Measurements from ENCODE around the gene EFCAB11. TPM values are rescaled to one million over a fixed set of nuclear protein-coding genes. Genes with fewer than 3 reads are reported as not detected.
A peak's percentile ranks its signal among the peaks of the same experiment; 100 is the strongest.

The EFCAB11 gene
- total RNA-seq, 1 experiment from 2014 or later: 36.2 TPM

DNA sequence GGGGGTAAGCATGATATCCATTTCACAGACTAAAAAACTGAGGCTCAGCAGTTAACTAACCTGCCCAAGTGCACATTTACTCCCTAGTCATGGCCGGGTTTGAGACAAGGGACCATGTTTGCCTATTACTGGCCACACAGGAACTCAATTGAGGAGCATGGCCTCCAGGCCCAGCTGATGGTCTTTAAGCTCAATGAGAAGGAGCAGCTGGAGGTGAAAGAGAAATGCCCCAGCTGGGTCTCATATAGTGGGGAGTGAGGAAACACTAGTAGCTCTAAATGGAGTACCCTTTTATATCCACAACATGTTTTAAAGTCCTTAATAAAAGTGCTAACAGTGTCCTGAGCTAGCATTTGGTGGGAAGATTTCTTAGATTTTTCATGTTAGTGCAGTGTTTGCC, 2.8 kb upstream of the EFCAB11 start:
- no peaks in the 10 kb centered on the region for H3K27me3 ChIP-seq (replicated peaks; ENCODE audit: control insufficient read depth, insufficient read depth, low read length)
- BruUV-seq (replicated peaks): TSS peak; percentile 51
- Mint-ChIP-seq H3K4me3 (ENCODE audit: unreplicated experiment) (peak overlapping the region; percentile 93), H3K27me3 (ENCODE audit: insufficient read depth, unreplicated experiment) (no peaks in the 10 kb centered on the region), H3K27ac (ENCODE audit: unreplicated experiment) (peak overlapping the region; percentile 92), H3K4me1 (ENCODE audit: low read depth, unreplicated experiment) (peaks cover 25% of the 10 kb centered on the region), H3K9me3 (ENCODE audit: unreplicated experiment) (no peaks in the 10 kb centered on the region), H3K36me3 (ENCODE audit: insufficient read depth, unreplicated experiment) (peaks cover 29% of the 10 kb centered on the region)
- intact Hi-C loops (cut with micrococcal nuclease; ENCODE audit: unreplicated experiment): no loop called here
- TF ChIP-seq, protein P1, sequence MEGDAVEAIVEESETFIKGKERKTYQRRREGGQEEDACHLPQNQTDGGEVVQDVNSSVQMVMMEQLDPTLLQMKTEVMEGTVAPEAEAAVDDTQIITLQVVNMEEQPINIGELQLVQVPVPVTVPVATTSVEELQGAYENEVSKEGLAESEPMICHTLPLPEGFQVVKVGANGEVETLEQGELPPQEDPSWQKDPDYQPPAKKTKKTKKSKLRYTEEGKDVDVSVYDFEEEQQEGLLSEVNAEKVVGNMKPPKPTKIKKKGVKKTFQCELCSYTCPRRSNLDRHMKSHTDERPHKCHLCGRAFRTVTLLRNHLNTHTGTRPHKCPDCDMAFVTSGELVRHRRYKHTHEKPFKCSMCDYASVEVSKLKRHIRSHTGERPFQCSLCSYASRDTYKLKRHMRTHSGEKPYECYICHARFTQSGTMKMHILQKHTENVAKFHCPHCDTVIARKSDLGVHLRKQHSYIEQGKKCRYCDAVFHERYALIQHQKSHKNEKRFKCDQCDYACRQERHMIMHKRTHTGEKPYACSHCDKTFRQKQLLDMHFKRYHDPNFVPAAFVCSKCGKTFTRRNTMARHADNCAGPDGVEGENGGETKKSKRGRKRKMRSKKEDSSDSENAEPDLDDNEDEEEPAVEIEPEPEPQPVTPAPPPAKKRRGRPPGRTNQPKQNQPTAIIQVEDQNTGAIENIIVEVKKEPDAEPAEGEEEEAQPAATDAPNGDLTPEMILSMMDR (IDR thresholded peaks at IDR 0.05; ENCODE audit: insufficient read depth in 1 of 2, low read depth in 1 of 2, low read length in 1 of 2, severe bottlenecking in 1 of 2, unreplicated experiment in 1 of 2): no peak
- peaks cover 7% of the 10 kb centered on the region for H3K36me3 ChIP-seq (ENCODE audit: control insufficient read depth, insufficient read depth, low read length)
- H3K4me1 ChIP-seq: peaks cover 13% of the 10 kb centered on the region
- ChIA-PET POLR2A (no interaction called here), CTCF (interaction anchor here (0.5 kb wide), 1 partner anchor 326 kb away, joined by 3 read pairs; no protein-coding TSS in a partner anchor)
- DNase-seq: no peak
- no peaks in the 10 kb centered on the region for H3K9me3 ChIP-seq
- peak overlapping the region; percentile 92 for H3K4me3 ChIP-seq (ENCODE audit: low read depth, low read length)

DNA sequence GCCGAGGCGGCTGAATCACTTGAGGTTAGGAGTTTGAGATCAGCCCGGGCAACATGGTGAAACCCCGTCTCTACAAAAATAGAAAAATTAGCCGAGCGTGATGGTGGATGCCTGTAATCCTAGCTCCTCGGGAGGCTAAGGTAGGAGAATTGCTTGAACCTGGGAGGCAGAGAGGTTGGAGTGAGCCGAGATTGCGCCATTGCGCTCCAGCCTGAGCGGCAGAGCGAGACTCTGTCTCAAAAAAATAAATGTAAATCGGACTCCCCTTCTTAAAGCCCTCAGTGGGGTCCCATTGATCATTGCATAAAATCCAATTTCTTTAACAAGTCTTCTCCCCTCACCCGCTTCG, 2.1 kb upstream of the EFCAB11 start:
- H3K36me3 ChIP-seq (ENCODE audit: control insufficient read depth, insufficient read depth, low read length): peaks cover 7% of the 10 kb centered on the region
- ChIA-PET CTCF (interaction anchor here (0.7 to 4.0 kb wide), 4 partner anchors 17 to 802 kb away, joined by 3 to 21 read pairs (median 8); partner anchors contain the start of gene PSMC1), POLR2A (interaction anchor here (0.5 kb wide), 1 partner anchor 359 kb away, joined by 8 read pairs; no protein-coding TSS in a partner anchor)
- intact Hi-C loops (cut with micrococcal nuclease; ENCODE audit: unreplicated experiment): no loop called here
- H3K27me3 ChIP-seq (replicated peaks; ENCODE audit: control insufficient read depth, insufficient read depth, low read length): no peaks in the 10 kb centered on the region
- Mint-ChIP-seq H3K9me3 (ENCODE audit: unreplicated experiment) (no peaks in the 10 kb centered on the region), H3K4me1 (ENCODE audit: low read depth, unreplicated experiment) (peaks cover 25% of the 10 kb centered on the region), H3K36me3 (ENCODE audit: insufficient read depth, unreplicated experiment) (peaks cover 26% of the 10 kb centered on the region), H3K4me3 (ENCODE audit: unreplicated experiment) (peak overlapping the region; percentile 93), H3K27ac (ENCODE audit: unreplicated experiment) (peak overlapping the region; percentile 92), H3K27me3 (ENCODE audit: insufficient read depth, unreplicated experiment) (no peaks in the 10 kb centered on the region)
- no peaks in the 10 kb centered on the region for H3K9me3 ChIP-seq
- DNase-seq: no peak
- peaks cover 13% of the 10 kb centered on the region for H3K4me1 ChIP-seq
- TF ChIP-seq, protein P1 (IDR thresholded peaks at IDR 0.05; ENCODE audit: insufficient read depth in 1 of 2, low read depth in 1 of 2, low read length in 1 of 2, severe bottlenecking in 1 of 2, unreplicated experiment in 1 of 2): no peak
- BruUV-seq (replicated peaks): no TSS peak
- H3K4me3 ChIP-seq (ENCODE audit: low read depth, low read length): peak overlapping the region; percentile 92

DNA sequence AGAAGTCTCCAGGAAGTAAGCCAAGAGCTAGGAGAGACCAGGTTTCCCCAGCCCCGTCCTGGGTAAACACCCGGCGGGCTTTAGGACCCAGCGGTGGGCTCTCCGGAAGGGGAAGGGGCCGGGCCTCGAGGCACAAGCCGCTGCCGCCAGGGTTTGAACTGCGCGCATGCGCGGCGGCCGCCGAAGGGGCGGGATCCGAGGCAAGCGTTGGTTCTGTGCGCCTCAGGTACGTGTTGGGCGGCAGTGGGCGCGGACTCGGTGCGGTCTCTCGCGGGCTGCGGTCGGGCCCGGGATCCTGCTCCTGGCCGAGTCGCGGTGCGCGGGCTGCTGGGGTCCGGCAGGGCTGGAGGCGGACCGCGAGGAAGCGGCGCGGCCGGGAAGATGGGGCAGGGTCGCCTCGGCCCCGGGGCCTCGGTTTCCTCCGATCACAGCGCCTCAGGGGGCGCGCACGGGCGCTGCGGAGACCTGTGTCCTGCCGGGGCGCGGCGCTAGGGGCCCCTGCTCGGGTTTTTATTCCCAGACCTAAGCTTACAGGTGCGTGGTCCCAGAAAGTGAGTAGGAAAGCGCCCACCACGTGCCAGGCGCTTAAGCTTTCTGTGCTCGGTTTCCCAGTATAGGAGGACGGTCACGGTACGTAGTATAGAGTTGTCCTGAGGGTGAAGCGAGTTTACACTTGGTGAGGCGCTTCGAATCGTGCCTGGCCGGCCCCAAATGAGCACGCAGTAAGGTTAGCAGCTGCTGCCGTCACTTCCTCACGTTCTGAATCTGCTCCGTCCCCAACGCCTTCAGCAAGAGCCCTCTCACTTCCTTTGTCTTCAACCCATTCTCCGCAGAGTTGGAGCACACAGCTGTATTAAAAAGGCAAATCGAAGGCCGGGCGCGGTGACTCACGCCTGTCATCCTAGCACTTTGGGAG, 1.5 kb upstream of the EFCAB11 start, which contains the start of gene TDP1:
Gene TDP1, plus strand, starts transcription at position 183 of the 916 bp plus-strand sequence. CDS start 7,188 bp downstream, outside the sequence.
- peak; percentile 95 for DNase-seq
- Mint-ChIP-seq H3K27me3 (ENCODE audit: insufficient read depth, unreplicated experiment) (no peaks in the 10 kb centered on the region), H3K4me3 (ENCODE audit: unreplicated experiment) (peak within 1 kb of the TSS; percentile 93), H3K4me1 (ENCODE audit: low read depth, unreplicated experiment) (peaks cover 23% of the 10 kb centered on the region), H3K36me3 (ENCODE audit: insufficient read depth, unreplicated experiment) (peaks cover 25% of the 10 kb centered on the region), H3K9me3 (ENCODE audit: unreplicated experiment) (no peaks in the 10 kb centered on the region), H3K27ac (ENCODE audit: unreplicated experiment) (peak within 1 kb of the TSS; percentile 97)
- peaks cover 8% of the 10 kb centered on the region for H3K4me1 ChIP-seq
- peak within 1 kb of the TSS; percentile 92 for H3K4me3 ChIP-seq (ENCODE audit: low read depth, low read length)
- no peaks in the 10 kb centered on the region for H3K27me3 ChIP-seq (replicated peaks; ENCODE audit: control insufficient read depth, insufficient read depth, low read length)
- H3K9me3 ChIP-seq: no peaks in the 10 kb centered on the region
- peaks cover 7% of the 10 kb centered on the region for H3K36me3 ChIP-seq (ENCODE audit: control insufficient read depth, insufficient read depth, low read length)
- TF ChIP-seq, protein P1 (IDR thresholded peaks at IDR 0.05; ENCODE audit: insufficient read depth in 1 of 2, low read depth in 1 of 2, low read length in 1 of 2, severe bottlenecking in 1 of 2, unreplicated experiment in 1 of 2): peak in 1 of 2 experiments; percentile 34
- ChIA-PET CTCF (interaction anchor here (0.7 to 4.0 kb wide), 4 partner anchors 17 to 803 kb away, joined by 3 to 21 read pairs (median 8); partner anchors contain the start of gene PSMC1), POLR2A (interaction anchor here (0.5 to 1.3 kb wide), 5 partner anchors 8 to 1548 kb away, joined by 3 to 8 read pairs (median 3); no protein-coding TSS in a partner anchor)
- intact Hi-C loops (cut with micrococcal nuclease; ENCODE audit: unreplicated experiment): no loop called here
- BruUV-seq (replicated peaks): no TSS peak
